ENCODE measurements around the gene TNFAIP8.

TNFAIP8 gene

DNA sequence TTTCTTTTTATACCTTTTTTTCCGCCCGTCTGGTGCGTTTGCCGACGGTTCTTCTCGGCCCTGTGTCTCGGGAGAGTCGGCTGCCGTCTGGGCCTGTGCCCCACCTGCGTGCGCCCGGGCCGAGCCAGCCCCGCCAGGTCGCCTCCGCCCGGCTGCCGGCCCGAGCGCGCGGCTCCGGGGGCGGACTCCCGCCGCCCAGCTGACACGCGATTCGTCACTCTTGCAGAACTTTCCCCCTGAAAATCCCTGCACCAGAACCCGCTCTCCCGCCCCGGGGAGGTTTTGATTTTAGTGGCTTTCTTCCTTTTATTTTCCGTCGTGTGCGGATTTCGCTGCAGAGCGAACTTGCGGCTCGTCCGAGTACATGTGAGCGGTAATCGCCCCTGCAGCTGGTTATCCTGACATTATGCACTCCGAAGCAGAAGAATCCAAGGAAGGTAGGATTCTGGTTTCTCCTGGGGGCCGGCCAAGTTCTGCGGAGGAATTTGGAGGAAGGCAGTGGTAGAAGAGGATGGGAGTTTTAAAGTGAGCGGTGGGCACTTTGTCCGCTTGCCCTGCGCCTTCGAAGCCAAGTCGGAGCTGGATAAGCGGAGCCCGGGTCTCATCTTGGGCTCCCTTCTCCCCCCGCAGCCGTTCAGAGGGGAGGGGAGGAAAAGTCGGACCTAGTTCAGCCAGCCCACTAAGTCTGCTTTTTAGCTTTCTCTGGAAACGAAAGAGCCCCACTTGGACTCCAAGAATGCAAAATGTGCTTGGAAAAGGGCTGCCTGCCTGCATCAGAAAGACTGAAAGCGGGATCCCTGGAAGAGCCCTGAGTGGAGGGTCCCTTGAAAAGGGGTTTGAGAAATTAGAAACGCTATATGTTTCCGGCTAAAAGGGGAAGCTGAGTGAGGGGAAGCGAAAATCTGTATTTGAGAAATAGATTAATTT, at the start of gene TNFAIP8:
TNFAIP8 (plus strand) TSS at position 335 of the 927 bp plus-strand sequence; CDS start at position 407, 72 bp downstream.
- in situ Hi-C loops (cut with HindIII; ENCODE audit: low sequenced_read_pairs), result no loop called here

DNA sequence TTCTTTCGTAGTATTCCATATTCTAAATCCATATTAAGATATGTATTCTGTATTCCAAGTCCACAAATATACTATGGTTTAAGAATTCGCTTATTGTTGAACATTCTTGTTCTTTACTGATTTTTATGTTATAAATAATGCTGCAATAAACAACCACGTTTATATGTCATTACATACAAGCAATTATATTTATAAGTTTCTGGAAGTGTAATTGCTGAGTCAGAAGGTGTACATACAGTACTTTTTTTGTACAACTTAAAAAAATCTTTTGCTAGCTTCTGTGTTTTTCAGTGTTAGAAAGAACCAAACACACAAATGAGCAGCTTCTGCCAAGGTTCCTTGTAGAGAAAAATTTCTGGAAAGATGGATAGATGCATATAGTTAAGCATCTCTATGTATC, 48.6 kb upstream of the TNFAIP8 start:
- in situ Hi-C loops (cut with HindIII; ENCODE audit: low sequenced_read_pairs), result no loop called here

DNA sequence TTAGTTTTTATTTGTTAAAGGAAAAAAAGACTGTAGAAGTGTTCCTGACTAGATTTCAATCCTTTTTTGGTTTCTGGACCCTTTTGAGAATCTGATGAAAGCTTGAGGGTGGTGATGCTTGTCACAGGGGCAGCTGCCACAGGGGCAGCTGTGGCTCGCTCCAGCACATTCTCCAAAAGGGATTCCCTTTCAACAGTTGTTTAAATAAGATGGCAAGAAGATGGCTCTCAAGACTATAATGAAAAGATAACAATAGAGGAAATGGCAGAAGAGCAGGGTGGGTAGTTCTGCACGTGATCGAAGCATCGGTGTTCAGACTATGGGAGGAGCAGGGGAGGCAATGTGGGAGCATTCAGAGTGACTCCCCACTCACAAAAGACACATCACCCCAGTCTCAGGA, 46.5 kb upstream of the TNFAIP8 start:
- in situ Hi-C loops (cut with HindIII; ENCODE audit: low sequenced_read_pairs), result no loop called here

GRCh38 chr5:119311688-119312087, 44.1 kb upstream of the TNFAIP8 start:
- in situ Hi-C loops (cut with HindIII; ENCODE audit: low sequenced_read_pairs), result no loop called here

- in situ Hi-C loops (cut with HindIII; ENCODE audit: low sequenced_read_pairs), result no loop called here
Measured at GRCh38 chr5:119312403-119312802, 43.4 kb upstream of the TNFAIP8 start.

DNA sequence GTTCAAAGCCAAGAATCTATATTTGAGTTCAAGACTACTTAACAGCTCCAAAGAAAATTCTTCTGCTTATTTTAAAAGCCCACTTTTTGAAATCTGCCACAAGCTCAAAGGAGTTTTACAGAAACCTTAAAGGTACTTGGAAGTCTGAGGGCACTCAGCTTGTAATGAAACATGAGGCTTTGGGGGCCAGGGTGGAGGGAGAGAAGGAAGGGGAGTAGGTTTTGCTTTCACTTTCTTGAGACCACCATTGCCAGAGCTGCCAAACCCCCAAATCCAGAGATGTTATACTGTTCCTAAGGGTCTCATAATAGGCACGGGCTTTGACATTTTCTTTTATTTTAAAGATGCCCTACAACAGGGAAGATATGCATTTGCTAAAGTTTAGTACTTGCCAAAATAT, 42.6 kb upstream of the TNFAIP8 start:
- in situ Hi-C loops (cut with HindIII; ENCODE audit: low sequenced_read_pairs), result no loop called here

- in situ Hi-C loops (cut with HindIII; ENCODE audit: low sequenced_read_pairs), result no loop called here
Measured at GRCh38 chr5:119313658-119314605, 41.9 kb upstream of the TNFAIP8 start.

GRCh38 chr5:119315516-119315949, 40.3 kb upstream of the TNFAIP8 start:
- in situ Hi-C loops (cut with HindIII; ENCODE audit: low sequenced_read_pairs), result loop anchor here (5.0 kb wide), 1 partner anchor 93 kb away; no protein-coding TSS in a partner anchor

- in situ Hi-C loops (cut with HindIII; ENCODE audit: low sequenced_read_pairs), result loop anchor here (5.0 kb wide), 1 partner anchor 94 kb away; no protein-coding TSS in a partner anchor
Measured at GRCh38 chr5:119316086-119316485, 39.7 kb upstream of the TNFAIP8 start.

- in situ Hi-C loops (cut with HindIII; ENCODE audit: low sequenced_read_pairs), result loop anchor here (5.0 kb wide), 1 partner anchor 95 kb away; no protein-coding TSS in a partner anchor
Measured at GRCh38 chr5:119316906-119317305, 38.9 kb upstream of the TNFAIP8 start.

DNA sequence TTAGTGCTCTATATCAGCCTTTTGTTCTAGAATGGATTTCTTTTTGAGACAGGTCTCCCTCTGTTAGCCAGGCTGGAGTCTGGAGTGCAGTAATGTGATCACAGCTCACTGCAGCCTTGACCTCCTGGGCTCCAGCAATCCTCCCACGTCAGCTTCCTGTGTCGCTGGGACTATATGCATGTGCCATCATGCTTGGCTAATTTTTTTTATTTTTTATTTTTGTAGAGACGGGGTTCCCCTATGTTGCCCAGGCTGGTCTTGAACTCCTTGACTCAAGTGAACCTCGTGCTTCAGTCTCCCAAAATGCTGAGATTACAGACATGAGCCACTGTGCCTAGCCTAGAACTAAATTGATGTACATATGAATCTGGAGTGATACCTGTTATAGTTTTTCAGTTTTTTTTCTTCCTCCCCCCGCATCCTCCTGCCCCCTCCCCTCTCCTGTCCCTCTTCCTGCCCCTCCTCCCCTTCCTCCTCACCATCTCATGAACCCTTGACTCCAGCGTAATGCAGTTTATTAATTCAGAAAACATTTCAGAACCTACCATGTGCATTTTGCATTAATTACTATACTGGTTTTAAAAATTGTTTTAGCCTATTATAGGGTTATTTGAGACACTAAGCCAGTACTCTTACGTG, 37.4 kb upstream of the TNFAIP8 start:
- in situ Hi-C loops (cut with HindIII; ENCODE audit: low sequenced_read_pairs), result loop anchor here (5.0 kb wide), 1 partner anchor 96 kb away; no protein-coding TSS in a partner anchor

- in situ Hi-C loops (cut with HindIII; ENCODE audit: low sequenced_read_pairs), result loop anchor here (5.0 kb wide), 1 partner anchor 97 kb away; no protein-coding TSS in a partner anchor
Measured at GRCh38 chr5:119319401-119319800, 36.4 kb upstream of the TNFAIP8 start.

DNA sequence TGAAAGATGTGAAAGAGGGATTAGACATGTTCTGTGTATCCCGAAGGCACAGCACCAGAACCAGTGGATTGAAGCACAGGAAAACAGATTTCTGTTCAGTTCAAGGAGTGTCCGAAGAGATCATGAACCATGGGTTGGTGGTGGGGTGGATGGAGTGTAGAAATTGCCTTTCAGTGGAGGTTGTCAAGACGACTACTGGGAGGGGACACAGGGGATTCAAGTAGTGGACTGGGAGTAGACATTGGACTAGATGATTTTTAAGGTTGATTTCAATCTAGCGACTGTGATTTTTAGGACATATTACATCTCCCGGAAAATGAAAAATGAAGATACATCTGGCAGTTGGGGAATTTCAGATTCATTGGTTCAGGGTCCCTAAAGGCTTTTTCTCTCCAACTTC, 35.9 kb upstream of the TNFAIP8 start:
- in situ Hi-C loops (cut with HindIII; ENCODE audit: low sequenced_read_pairs), result loop anchor here (5.0 kb wide), 1 partner anchor 98 kb away; no protein-coding TSS in a partner anchor

GRCh38 chr5:119321569-119322311, 34.1 kb upstream of the TNFAIP8 start:
- in situ Hi-C loops (cut with HindIII; ENCODE audit: low sequenced_read_pairs), result no loop called here

GRCh38 chr5:119322312-119322947, 33.4 kb upstream of the TNFAIP8 start:
- in situ Hi-C loops (cut with HindIII; ENCODE audit: low sequenced_read_pairs), result no loop called here

DNA sequence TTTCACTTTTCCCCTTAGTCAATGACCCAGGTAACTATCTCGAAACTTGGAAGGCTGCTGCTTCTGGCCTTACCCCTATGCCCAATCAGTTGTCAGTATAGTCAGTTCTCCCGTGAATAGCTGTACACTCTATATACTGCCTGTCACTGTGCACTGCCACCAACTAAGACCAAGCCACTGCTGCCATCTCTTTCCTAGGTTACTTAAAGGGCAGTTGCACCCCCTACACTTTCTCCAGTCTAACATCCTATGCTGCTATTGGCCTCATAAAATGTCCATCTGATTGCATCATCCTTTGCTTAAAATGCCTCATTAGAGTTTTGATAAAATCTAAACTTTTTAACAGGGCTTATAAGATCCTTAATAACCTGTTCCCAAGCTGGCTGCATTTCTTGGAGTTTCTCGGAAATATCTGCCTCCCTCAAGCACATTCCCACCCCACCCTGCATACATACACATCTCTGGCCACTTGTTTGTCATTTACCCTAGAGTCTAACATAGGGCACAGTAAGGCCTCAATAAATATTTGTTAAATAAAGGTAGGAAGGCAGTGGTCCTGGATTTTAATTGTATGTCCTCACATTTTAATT, 32.8 kb upstream of the TNFAIP8 start:
- in situ Hi-C loops (cut with HindIII; ENCODE audit: low sequenced_read_pairs), result no loop called here

DNA sequence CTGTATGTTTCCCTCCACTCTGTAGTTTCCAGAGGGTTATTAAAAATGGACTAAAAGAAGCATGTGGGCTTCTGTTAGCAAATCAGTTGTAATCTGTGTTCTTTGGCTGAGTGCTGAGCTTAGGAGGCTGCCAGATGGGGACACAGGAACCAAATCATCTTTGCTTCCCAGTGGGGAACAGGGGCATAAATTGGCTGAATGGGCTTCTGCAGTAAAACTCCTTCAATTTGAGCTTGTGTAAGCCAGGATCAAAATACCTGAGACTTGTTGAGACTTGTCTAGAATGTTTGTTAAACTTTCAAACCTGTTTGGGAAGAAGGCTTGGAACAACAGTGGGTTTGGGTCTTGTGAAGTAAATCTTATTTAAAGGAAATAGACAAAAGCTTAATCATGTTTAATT, 32.2 kb upstream of the TNFAIP8 start:
- in situ Hi-C loops (cut with HindIII; ENCODE audit: low sequenced_read_pairs), result no loop called here

DNA sequence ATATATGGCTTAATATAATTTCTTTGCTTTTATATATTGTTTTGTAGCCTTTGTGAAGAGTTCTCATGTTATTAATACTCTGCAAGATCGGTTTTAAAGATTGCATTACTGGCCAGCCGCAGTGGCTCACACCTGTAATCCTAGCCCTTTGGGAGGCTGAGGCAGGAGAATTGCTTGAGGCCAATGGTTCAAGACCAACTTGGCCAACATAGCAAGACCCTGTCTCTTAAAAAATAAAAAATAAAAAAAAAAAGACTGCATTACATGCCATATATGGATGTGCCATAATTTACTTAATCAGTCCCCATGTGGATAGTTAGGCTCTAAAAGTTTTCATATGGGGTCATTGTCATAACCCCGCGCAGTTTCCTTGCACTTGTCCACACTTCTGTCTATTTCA, 31.0 kb upstream of the TNFAIP8 start:
- in situ Hi-C loops (cut with HindIII; ENCODE audit: low sequenced_read_pairs), result no loop called here

GRCh38 chr5:119327018-119327417, 28.8 kb upstream of the TNFAIP8 start:
- in situ Hi-C loops (cut with HindIII; ENCODE audit: low sequenced_read_pairs), result no loop called here

All from endothelial cell of hepatic sinusoid (primary cell).